ENCODE results near the gene ADAM10.

DNA sequence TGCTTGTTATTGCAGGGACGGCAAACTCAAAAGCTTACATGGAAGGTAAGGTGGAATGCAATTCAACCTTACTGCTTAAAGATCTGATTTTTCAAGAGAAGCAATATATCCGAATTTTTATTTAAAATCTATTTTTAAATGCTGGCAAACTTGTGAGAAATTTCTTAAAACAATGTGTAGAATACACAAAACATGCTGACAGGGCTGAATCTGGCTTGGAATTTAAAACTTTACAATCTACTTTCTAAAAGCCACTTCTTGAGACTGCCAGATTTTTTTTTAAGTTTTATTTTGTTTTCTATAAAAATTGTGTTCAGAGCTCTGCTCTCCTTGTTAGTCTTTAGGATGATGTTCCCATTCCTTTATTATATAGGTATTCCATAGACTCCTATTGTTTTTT lies 146.7 kb downstream of the ADAM10 start:
- TF ChIP-seq CTCF (IDR thresholded peaks at IDR 0.05) = no peak
- no peak for TF ChIP-seq POLR2A (IDR thresholded peaks at IDR 0.05)
- no peak for TF ChIP-seq EP300 (IDR thresholded peaks at IDR 0.05)
- no peak for TF ChIP-seq POLR2AphosphoS5 (IDR thresholded peaks at IDR 0.05)

Data from stomach (tissue), 4 donors.